ENCODE data around the gene ADRM1. TPM values are rescaled to one million over a fixed set of nuclear protein-coding genes. Genes with fewer than 3 reads are reported as not detected.

Gene ADRM1
- total RNA-seq, 1 donor from 2014 or later, result 47.5 TPM

DNA sequence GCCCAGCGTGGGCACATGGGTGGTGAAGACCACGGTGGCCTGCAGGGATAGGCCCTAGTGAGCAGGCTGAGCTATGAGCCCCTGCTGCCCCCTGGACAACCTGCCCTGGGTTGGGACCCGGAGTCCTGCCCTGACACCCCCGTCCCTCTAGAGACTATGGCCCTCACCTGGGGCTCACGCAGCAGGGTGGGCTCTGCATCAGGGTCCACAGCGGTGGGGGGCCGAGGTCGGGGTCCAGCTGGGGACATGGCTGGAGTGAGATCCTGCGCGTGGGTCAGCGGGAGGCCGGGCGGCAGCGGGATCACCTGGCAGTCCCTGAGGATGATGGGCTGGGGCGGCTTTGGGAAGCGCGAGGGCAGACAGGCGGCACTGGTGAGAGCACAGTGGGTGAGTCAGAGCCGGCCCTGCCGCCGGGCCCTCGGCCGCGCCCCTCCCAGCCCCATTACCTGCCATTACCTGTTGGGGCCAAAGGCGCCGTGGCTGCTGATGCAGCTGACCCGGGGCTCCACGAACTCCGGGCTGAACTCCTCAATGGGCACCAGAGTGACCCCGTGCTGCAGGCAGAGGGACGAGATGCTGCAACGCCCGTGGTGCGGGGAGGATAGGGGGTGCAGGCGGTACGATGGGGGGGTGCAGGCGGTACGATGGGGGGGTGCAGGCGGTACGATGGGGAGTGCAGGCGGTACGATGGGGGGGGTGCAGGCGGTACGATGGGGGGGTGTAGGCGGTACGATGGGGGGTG, 27.9 kb downstream of the ADRM1 start:
- no peak for DNase-seq (ENCODE audit: low spot score)
- intact Hi-C loops (cut with DNase I), result no loop called here
- ATAC-seq, result no peak

DNA sequence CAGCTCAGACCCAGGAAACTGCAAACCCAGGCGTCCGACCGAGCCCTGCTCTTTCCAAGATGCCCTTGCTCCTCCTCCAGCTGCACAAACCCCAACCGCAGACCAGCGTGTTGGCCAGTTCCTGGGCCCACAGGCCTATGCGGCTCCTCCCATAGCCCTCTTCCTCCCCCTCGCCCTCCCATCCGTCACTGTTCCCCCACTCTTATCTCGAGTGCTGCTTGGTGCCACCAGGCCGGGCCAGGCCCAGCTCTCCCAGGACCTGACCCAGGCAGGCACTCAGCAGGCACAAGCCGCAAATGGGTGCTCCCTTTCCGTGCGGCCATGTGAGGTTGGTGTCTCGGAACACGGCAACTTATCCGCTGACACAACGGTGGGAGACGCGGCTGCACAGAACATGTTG, 28.6 kb downstream of the ADRM1 start:
- DNase-seq (ENCODE audit: low spot score), result no peak
- ATAC-seq, result no peak
- intact Hi-C loops (cut with DNase I), result no loop called here

GRCh38 chr20:62332421-62332820, 29.6 kb downstream of the ADRM1 start:
- ATAC-seq, result no peak
- intact Hi-C loops (cut with DNase I), result no loop called here
- DNase-seq (ENCODE audit: low spot score), result no peak

DNA sequence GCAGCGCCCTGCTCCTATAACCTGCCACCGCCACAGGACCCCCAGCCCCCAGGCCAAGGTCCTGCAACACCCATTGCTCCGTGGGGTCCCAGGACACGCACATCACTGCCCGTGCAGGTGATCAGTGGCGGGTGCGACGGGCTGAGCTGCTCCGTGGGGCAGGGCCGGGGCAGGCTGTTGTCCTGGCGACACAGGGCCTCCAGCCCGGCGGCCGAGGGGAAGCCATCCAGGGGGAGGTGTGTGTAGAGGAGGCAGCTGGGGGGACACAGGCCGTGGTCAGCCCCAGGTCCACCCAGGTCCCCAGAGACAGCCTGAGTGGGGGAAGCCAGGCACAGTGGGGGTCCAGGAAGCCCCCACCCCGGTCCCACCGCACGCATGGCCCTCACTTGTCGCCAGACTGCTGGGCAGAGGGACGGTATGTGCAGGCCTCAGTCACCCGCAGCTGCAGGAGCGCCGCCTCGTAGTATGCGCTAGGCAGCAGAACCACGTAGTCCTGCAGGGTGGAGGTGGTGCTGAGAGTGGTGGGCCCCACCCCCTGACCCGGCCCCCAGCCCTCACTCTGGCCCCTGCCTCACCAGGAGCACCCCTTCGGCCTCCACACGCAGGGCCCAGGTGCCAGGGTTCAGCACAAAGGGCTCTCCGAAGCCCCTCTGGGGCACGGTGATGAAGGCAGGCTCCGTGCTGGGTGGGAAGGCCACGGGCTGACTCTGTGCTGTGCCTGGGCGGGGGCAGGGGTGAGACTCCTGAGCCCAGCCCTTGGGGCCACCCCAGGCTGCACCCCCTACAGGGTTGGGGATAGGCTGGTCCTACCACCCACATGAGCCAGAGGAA, 30.4 kb downstream of the ADRM1 start:
- intact Hi-C loops (cut with DNase I), result no loop called here
- no peak for ATAC-seq

DNA sequence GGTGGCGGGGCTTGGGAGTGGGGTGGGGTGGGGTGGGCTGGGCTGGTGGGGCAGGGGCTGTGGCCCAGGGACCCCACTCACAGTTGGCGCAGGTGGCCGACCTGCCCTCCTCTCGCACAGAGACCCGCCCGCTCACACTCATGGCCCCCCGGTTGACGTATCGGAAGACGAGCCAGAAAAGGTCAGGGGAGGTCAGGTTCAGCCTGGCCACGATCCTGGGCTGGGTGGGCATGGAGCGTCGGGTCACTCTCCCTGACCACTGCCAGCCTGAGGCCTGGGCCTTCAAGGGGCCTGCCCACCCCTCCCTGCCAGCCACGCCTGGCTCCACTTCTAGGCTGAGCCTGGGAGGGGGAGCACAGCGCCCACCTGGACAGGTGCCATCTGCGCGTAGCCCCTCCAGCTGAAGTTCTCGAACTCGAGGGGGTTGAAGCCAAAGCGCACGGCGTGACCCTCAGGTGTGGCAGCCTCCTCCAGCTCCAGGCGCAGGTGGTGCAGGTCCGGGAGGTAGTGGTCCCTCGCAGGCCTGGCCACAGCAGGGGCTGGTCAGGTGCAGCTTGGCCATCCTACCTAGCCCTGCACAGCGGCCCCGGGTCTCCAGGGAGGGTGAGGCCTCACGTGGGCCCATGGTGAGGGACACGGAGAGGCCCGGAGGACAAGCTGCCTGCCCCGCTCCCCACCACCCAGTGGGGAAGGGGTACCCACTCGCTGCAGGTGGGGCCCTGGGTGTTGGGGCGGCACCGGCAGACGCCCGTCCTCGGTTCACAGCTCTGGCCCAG, 31.2 kb downstream of the ADRM1 start:
- intact Hi-C loops (cut with DNase I), result no loop called here
- ATAC-seq, result no peak
- DNase-seq (ENCODE audit: low spot score), result no peak

More for the DNA sequence above, 30.4 kb downstream of the ADRM1 start:
- no peak for DNase-seq (ENCODE audit: low spot score)

DNA sequence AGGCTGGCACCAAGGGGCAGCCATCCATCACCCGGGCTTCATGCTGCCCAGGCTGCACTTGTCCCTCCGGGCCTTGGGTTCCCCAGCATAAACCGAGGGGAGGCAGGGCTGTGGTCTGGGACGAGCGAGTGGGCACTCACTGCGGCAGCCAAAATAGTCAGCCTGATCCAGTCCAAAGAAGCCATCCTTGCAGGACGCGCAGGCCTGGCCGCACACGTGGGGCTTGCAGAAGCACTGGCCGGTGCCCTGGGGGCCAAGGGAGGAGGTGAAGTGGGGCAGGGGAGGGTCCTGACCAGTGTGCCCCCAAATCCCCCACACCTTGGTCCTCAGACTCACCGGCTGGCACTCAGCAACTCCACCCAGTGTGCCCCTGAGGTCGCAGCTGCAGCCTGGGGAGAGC, 32.1 kb downstream of the ADRM1 start:
- ATAC-seq (no peak), DNase-seq (ENCODE audit: low spot score) (no peak)
- intact Hi-C loops (cut with DNase I), result no loop called here

DNA sequence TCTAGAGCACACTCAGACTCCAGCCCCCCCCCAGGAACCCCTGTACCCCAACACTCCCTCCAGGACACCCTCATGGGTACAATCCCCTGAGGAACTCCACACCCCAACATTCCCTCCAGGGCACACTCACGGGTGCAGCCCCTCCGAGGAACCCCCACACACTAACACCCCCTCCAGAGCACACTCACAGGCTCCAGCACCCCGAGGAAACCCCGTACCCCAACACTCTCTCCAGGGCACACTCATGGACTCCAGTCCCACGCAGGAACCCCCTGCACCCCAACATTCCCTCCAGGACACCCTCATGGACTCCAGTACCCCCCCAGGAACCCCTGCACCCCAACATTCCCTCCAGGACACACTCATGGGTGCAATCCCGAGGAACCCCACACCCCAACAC, 32.7 kb downstream of the ADRM1 start:
- intact Hi-C loops (cut with DNase I), result no loop called here
- no peak for DNase-seq (ENCODE audit: low spot score)
- no peak for ATAC-seq

- intact Hi-C loops (cut with DNase I), result no loop called here
- ATAC-seq, result no peak
- no peak for DNase-seq (ENCODE audit: low spot score)
These were observed 33.5 kb downstream of the ADRM1 start for GRCh38 chr20:62336329-62336728.

DNA sequence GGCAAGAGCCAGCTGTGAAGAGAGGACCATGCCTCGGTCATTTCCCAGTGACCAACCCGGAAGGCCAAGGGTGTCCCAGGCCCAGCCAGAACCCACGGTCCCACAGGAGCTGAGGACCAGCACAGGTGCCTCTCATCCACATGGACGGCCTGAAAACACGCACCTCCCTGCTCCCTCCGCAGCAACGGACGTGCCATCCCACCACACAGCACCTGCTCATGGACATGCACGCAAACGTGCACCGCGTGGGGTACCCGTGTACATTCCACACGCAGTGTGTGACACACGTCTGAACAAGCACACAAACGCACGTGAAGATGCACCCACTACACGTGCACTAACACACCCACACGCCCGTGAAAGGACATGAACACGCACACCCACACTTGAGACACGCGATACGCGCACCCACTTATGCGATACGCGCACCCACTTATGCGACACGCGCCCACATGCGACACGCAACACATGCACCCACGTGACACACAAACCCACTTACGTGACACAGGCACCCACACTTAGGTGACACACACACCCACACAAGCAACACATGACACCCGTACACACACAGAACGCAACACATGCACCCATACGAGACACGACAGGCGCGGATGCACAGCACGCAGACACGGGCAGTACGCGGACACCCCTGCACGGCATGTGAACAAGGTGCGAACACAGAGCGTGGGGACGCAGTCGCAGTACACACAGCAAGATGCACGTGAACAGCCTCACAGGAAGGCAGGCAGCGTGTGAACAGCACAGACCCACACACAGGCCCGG, 34.2 kb downstream of the ADRM1 start:
- ATAC-seq (no peak), DNase-seq (ENCODE audit: low spot score) (no peak)
- intact Hi-C loops (cut with DNase I), result no loop called here

- DNase-seq (ENCODE audit: low spot score) (no peak), ATAC-seq (peak; percentile 16)
- intact Hi-C loops (cut with DNase I), result no loop called here
These were observed 34.9 kb downstream of the ADRM1 start for GRCh38 chr20:62337558-62338293.

- intact Hi-C loops (cut with DNase I), result no loop called here
- DNase-seq (ENCODE audit: low spot score), result no peak
- no peak for ATAC-seq
These were observed 35.5 kb downstream of the ADRM1 start for GRCh38 chr20:62338294-62338620.

DNA sequence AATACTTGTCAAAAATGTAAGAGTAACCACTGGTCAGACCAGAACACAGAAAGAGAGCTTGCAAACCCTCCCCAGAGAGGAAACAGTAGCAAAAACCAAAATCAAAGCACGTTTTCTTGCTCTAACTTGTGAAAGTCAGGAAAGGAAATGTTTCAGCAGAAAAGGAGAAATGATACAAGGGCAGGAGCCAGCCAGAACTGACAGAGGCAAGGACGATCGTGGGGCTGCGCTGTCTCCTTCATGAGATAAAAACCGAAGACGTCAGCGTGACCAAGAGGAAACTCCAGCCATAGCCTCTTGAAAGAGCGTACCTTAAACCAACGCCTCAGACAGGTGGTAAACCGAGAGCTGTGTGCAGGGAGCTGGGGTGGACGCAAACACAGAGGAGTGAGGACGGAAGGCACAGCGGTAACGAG, 36.9 kb downstream of the ADRM1 start:
- intact Hi-C loops (cut with DNase I), result no loop called here
- ATAC-seq (no peak), DNase-seq (ENCODE audit: low spot score) (no peak)

DNA sequence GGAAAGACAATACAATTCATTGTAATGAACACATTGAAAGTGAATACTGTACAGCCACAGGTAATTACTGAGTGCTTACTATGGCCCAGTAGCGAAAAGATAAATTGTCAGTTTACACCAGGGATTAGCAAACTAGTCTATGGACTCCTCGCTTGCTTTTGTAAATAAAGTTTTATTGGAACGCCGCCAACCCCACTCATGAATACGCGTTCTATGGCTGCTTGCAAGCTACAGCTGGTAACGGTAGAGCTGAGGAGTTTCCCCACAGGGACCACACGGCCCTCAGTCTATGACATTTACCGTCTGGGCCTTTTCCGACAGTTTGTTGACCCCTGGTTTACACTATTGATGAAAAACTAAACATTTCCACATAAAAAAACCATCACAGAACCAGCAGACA, 40.1 kb downstream of the ADRM1 start:
- no peak for DNase-seq (ENCODE audit: low spot score)
- intact Hi-C loops (cut with DNase I), result no loop called here
- no peak for ATAC-seq

DNA sequence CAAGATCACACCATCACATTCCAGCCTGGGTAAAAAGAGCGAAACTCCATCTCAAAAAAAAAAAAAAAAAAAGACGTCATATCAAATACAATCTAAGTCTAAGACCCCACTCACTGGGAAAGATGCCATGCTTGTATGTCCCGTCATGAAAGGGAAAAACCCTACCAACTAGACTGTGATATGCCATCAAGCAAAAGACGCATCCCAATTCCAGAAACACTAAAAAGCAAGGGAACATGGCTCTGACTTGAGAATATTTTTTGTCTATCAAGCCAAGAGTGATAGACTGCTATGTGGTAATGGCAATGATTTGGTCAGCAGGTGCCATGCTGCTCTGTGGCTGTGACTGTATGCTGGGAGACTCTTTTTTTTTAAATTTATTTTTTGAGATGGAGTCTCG, 41.3 kb downstream of the ADRM1 start:
- ATAC-seq (no peak), DNase-seq (ENCODE audit: low spot score) (no peak)
- intact Hi-C loops (cut with DNase I), result no loop called here

- ATAC-seq (peak; percentile 75), DNase-seq (ENCODE audit: low spot score) (no peak)
- intact Hi-C loops (cut with DNase I), result no loop called here
These were observed 42.0 kb downstream of the ADRM1 start for GRCh38 chr20:62344782-62345181.

GRCh38 chr20:62345681-62346370, 43.0 kb downstream of the ADRM1 start:
- ATAC-seq, result no peak
- DNase-seq (ENCODE audit: low spot score), result no peak
- intact Hi-C loops (cut with DNase I), result no loop called here

GRCh38 chr20:62346398-62347150, 43.8 kb downstream of the ADRM1 start:
- no peak for ATAC-seq
- intact Hi-C loops (cut with DNase I), result no loop called here
- DNase-seq (ENCODE audit: low spot score), result no peak

DNA sequence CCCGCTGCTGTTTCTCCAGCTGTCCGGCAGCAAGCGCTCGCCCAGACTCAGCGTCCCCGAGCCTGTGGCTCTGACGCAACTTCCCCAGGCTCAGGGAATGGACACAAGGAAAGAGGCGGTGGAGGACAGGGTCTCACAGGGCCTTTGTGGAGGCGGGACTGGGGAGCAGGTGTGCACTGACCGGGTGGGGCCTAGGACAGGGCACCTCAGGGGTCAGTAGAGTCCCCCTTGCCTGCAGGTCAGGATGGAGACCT, 44.3 kb downstream of the ADRM1 start:
- intact Hi-C loops (cut with DNase I), result no loop called here
- ATAC-seq (no peak), DNase-seq (ENCODE audit: low spot score) (no peak)
